COR-L47 (cell line): ENCODE data around the gene RASGRP4.
A peak's percentile ranks its signal among the peaks of the same experiment; 100 is the strongest.

Source experiments
- DNase-seq: peaks from one replicate; lab custom pipeline; 2025; lab: John Stamatoyannopoulos, UW

Gene RASGRP4

DNA sequence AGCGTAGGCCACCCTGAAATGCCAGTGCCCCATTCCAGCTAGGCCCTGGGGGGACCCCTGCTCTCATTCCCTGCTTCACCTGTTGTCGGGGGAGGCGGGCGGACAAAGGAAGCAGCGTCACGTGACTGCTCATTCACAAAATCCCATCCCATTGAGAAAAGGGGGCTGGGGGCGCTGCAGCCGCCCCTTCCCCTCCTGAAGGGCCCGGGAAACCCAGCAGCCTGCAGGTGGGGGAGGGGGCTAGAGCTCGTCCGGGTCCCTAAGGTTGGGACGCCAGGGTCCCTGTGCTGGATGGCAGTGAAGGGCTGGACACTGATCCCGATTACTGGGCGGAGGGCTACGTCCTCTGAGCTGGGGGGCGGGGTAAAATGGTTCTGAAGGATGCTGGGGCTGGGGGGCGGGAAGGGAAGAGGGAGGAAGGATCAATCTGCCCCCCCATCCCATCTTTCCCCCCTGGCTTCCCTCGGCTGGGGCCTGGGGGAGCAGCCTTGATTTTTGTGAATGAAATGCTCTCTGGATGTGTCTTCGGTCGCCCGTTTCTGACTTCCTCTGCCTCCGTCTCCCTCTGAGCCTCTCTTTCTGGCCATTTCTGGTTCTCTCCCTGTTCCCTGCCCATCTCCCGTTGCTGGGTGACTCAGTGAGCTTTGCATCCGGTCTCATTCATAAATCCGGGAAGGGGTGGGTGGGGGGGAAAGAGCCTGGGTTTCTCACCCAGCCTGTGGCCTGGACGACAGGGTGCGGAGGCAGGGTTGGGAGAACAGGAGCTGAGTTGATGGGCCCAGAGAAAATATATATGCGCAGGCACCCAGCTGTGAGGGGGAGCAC is 36.7 kb downstream of the RASGRP4 start:
- peak; percentile 13 for DNase-seq

DNA sequence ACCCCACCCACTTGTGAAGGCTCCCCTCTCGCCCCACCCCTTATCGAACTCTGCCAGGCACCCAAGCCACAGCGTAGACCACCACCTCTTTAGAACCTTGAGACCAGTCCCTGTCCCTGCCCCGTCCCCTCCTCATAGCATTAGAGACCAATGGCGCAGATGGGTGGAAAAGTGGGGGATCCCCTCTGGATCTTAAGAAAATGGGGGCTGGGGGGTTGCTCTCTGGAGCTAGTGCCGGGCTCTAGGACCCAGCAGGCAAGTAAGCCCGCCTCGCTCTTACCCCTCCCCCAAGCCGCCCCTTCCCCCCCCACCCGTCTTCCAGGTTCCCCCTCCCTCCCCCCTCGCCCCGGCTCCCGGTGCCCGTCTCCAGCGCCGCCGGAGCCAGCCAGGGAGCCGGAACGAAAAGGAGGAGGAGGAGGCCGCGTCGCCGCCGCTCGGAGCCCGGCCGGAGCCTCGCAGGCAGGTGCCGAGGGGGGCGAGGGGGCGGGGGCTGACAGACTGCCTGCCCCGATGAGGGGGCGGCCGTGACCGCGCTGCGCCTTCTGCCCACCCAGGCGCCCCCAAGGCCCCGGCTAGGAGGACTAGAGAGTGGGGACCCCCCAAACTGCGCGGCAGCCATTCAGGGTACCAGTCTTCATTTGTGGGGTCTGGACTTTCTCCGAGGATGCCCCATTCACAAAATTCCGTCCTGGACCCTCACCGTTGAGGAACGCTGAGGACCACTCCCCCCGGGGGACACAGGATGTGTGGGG is 37.5 kb downstream of the RASGRP4 start, which contains the start of gene SPRED3:
SPRED3 (plus strand) TSS at position 349 of the 752 bp plus-strand sequence. CDS start 1,606 bp downstream, outside the sequence.
- DNase-seq = peak; percentile 32

- peak; percentile 44 for DNase-seq
These were observed 38.3 kb downstream of the RASGRP4 start, which contains the start of gene GGN for GRCh38 chr19:38387550-38388348. GGN (minus strand) TSS chr19:38388034; CDS start chr19:38387261, 773 bp downstream.

DNA sequence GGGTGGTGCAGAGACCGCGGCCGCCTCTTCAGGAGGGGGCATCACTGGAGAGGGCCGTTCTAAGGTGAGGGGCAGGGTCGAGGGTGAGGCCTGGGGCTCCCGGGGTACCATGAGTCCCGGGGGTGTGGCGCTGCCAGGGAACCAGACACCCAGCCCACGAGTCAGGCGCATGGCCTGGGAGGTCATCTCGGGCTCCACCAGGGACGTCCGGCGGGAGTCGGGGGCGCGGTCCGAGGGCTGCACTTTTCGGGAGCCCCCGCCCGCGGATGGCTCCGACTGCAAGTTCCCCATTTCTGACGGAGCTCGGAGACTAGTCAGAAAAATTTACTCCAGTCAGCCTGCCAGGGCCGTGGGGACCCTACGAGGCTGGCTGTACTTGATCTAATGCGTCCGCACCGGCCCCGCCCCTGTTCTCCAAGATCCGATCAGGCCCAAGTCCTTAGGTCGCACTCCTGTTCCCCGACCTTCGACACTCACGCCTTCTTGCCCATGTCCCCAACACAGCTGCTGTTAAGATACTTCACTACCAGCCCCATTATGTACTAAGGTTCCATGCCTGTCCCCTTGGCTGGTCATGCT is 39.0 kb downstream of the RASGRP4 start:
- DNase-seq = no peak

DNA sequence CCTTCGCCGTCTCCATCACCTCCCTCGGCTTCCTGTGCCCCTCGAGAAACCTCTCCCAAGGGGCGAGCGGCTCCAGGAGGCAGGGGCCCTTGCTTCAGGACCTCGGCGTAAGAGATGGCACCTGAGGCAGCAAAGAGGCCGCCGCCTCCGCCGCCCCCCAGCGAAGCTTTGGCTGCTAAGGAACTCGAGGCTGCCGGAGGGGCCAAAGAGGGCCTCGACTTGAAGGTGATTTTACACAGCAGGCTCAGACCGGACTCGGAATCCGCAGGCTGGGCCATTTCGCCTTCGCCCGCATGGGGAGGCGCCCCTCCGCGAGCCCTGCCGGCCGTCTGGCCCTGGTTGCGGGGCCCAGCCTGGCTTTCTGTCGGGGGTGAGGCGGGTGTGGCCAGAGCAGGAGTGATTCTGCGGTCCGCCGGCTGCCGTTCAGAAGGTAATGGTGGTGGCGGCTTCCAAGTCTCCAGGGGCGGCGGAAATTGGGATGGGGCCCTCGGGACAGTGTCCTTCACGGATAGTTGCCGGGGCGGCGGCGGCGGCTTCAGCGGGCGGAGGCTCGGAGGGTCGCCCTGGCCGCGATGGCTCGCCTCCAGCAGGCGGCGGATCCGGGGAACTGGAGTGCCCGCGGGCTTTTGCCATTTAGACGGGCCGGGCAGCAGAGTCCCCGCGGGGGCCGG is 39.6 kb downstream of the RASGRP4 start:
- no peak for DNase-seq

GRCh38 chr19:38385804-38386257 is 40.2 kb downstream of the RASGRP4 start:
- no peak for DNase-seq

DNA sequence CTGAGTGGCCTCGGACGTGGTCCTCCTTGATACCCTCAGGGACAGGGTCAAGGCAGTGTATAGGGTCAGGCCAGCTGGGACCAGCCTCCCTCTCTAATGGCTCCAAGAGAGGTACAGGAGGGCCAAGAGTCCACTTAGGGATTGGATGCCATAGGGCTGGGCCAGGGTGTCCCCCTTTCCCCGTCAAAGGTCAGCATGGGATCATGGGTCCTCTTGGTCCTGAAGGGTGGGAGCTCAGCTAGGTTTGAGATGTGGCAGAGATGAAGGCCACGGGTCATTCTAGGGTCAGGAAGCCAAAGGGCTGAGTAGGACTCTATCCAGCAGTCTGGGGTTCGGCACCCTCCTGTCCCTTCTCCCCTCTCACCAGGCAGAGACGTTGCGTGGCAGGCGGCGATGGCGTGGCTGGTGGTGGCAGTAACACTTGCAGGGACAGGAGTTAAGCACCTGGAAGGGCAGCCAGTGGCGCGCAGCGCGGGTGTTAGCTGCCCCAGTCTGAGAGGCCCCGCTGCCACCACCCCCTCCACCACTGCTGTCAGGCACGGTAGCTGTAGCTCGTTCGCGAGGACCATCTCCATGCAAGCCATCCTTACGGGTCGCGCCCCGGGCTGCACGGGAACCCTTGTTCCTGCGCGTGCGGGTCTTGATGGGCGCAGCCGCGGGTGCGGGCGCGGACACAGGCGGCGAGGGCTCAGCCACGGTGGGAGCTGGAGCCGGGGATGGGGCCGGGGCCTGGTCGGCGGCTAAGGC is 40.8 kb downstream of the RASGRP4 start:
- no peak for DNase-seq

GRCh38 chr19:38384209-38385027 is 41.6 kb downstream of the RASGRP4 start:
- no peak for DNase-seq

DNA sequence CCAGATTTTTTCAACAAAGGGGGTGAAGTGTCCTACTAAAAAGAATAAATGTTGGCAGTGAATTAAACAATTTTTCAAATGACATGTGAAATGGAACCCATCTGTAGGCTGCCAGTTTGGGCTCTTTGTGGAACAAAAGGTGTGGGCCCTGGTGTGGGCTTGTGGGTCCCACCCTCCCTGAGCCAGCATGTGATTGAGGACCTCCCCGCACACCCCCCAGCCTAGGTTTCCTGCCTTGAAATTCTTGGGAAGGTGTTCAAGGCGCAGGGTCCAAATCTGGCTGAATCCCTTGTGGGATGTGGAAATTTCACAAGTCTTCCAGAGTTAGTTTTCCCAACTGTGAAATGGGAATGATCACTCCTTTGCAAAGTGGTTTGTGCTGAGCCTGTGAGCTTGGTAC is 42.3 kb downstream of the RASGRP4 start:
- no peak for DNase-seq

- no peak for DNase-seq
These were observed 42.8 kb downstream of the RASGRP4 start for GRCh38 chr19:38383184-38383583.

GRCh38 chr19:38381138-38381537 is 44.9 kb downstream of the RASGRP4 start:
- DNase-seq = no peak

- no peak for DNase-seq
These were observed 47.2 kb downstream of the RASGRP4 start for GRCh38 chr19:38378866-38379265.

GRCh38 chr19:38377052-38377451 is 49.0 kb downstream of the RASGRP4 start:
- no peak for DNase-seq

DNA sequence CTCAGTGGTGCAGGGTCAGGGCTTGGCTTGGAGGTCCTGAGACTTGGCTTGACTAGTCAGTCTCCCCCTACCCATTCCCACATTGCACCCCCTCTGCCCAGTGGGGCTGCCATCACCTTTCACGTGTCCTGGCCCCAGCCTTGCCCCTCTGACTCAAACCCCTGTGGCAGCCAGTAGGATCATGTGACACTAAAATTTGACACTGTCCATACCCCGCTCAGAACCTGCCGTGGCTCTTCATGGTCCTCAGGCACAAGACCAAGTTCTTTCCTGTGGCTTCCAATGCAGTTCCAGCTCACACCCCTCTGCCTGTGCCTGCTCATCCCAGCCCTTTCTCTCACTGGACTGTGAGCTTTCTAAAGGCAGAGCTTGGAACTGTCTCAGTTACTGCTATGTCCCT is 49.4 kb downstream of the RASGRP4 start:
- no peak for DNase-seq

DNA sequence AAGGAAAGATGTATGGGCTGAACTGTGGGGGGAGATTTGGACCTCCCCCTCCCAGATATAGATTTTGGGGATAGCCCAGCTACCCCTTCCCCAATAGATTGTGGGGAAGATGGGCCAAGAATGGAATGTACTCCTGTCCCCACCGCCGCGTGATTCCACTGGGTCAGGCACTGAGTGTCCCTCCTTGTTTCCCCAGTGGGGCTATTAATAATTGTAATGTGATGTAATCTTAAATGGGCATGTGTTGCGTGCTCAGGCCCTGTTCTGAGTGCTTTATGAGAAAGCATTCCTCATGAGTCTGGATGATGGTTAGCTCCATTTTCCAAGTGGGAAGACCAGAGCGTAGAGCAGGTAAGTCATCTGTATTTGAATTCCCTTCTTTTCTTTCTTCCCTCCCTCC is 50.3 kb downstream of the RASGRP4 start:
- no peak for DNase-seq

- no peak for DNase-seq
These were observed 50.9 kb downstream of the RASGRP4 start for GRCh38 chr19:38375098-38375493.

GRCh38 chr19:38374332-38375097 is 51.5 kb downstream of the RASGRP4 start, which contains the start of gene PSMD8:
PSMD8 (plus strand) TSS chr19:38374571; CDS start chr19:38374602, 31 bp downstream.
- DNase-seq = peak; percentile 99

- DNase-seq = no peak
These were observed 52.1 kb downstream of the RASGRP4 start for GRCh38 chr19:38373907-38374331.

DNA sequence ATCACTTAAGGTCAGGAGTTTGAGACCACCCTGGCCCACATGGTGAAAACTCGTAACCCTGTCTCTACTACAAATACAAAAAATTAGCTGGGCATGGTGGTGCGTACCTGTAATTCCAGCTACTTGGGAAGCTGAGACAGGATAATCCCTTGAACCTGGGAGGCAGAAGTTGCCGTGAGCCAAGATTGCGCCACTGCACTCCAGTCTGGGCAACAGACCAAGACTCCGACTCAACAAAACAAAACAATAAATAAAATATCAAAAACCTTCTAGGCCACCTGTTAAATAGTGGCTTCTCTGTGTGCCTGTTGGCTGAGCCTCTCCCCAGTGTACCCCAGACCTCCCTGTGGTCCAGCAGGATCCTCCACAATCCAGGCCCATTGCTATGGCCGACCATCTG is 54.9 kb downstream of the RASGRP4 start:
- no peak for DNase-seq
